OCI-LY7 (cell line): ENCODE data around the gene AP4S1.

ENCODE experiments used
- EZH2phosphoT487 ChIP-seq: fragments of 200-600 bp; sonication (generic); IDR thresholded peaks from 2 replicates; pipeline ENCODE4 v1.6.1; 2018; ENCODE audit warnings: low read depth, borderline replicate concordance, mild to moderate bottlenecking, mixed run types, antibody characterized with exemption, low read length, moderate library complexity, mixed read lengths
- TF ChIP-seq, protein P1 (sequence below): fragments of 200-600 bp; sonication (generic); conservative IDR thresholded peaks from 2 replicates; pipeline ENCODE4 v1.5.1; 2014; ENCODE audit warnings: mild to moderate bottlenecking, antibody characterized with exemption, low read length, moderate library complexity, mixed read lengths

DNA sequence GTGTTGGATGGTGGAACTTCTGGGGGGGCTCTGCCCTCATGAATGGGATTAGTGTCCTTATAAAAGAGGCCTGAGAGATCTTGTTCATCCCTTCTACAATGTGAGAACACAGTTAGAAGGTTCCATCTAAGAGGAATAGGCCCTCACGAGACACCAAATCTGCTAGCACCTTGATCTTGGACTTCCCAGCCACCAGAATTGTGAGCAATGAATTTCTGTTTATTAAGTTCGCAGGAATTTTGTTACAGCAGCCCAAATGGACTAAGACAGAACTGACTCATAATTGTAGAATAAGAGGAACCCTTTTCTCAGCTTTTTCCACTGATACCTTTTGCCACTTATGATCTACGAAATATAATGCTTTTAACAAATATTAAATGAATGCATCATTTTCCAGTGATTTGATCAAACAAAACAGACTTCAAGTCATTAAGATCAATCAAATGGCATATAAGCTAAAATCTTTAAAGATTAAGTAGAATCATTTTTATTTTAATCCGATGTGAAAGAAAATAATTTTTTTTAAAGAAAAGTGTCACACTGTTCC lies 113.9 kb downstream of the AP4S1 start:
- TF ChIP-seq, protein P1, sequence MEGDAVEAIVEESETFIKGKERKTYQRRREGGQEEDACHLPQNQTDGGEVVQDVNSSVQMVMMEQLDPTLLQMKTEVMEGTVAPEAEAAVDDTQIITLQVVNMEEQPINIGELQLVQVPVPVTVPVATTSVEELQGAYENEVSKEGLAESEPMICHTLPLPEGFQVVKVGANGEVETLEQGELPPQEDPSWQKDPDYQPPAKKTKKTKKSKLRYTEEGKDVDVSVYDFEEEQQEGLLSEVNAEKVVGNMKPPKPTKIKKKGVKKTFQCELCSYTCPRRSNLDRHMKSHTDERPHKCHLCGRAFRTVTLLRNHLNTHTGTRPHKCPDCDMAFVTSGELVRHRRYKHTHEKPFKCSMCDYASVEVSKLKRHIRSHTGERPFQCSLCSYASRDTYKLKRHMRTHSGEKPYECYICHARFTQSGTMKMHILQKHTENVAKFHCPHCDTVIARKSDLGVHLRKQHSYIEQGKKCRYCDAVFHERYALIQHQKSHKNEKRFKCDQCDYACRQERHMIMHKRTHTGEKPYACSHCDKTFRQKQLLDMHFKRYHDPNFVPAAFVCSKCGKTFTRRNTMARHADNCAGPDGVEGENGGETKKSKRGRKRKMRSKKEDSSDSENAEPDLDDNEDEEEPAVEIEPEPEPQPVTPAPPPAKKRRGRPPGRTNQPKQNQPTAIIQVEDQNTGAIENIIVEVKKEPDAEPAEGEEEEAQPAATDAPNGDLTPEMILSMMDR = no peak
- TF ChIP-seq EZH2phosphoT487 = no peak
